Measurements from ENCODE around the gene PCP2.

DNA sequence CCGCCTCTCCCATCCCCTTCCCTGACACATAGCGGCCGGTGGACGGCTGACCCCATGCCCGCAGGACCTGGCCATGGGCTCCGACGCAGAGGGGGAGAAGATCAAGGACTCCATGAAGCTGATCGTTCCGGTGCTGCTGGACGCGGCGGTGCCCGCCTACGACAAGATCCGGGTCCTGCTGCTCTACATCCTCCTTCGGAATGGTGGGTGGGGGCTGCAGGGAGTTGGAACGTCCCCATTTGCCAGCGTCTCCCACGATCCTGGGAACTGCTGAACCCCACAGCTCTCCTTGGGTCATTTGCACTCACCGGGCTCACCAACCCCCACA is 11.0 kb upstream of the PCP2 start:
- TF ChIP-seq, protein P1, sequence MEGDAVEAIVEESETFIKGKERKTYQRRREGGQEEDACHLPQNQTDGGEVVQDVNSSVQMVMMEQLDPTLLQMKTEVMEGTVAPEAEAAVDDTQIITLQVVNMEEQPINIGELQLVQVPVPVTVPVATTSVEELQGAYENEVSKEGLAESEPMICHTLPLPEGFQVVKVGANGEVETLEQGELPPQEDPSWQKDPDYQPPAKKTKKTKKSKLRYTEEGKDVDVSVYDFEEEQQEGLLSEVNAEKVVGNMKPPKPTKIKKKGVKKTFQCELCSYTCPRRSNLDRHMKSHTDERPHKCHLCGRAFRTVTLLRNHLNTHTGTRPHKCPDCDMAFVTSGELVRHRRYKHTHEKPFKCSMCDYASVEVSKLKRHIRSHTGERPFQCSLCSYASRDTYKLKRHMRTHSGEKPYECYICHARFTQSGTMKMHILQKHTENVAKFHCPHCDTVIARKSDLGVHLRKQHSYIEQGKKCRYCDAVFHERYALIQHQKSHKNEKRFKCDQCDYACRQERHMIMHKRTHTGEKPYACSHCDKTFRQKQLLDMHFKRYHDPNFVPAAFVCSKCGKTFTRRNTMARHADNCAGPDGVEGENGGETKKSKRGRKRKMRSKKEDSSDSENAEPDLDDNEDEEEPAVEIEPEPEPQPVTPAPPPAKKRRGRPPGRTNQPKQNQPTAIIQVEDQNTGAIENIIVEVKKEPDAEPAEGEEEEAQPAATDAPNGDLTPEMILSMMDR (IDR thresholded peaks at IDR 0.05): no peak
- no peak for TF ChIP-seq POLR2A (IDR thresholded peaks at IDR 0.05)
- TF ChIP-seq POLR2AphosphoS5 (IDR thresholded peaks at IDR 0.05): no peak

Measured in suprapubic skin (tissue), 4 donors.